Sigmoid colon (tissue), 4 donors: ENCODE data around the gene CCNY.
"Not testable (repeated sequence)": the region's sequence is repeated elsewhere in the genome, so short reads cannot be mapped to it uniquely, and the experiment has no call there.

Experiments
- EP300 ChIP-seq, 4 donors: sonication (generic); formaldehyde crosslinking; IDR thresholded peaks; one replicate each; pipeline ENCODE4 v1.6.1; 2017; ENCODE audit warnings: antibody characterized with exemption in 4 of 4
- TF ChIP-seq, protein P1 (sequence below), 4 experiments: fragments of 450-650 bp in 3 of 4; fragments of 200-600 bp in 1 of 4; IDR thresholded peaks; one replicate each; pipeline ENCODE4 v1.5.1; 2016 to 2019; ENCODE audit warnings: antibody characterized with exemption in 4 of 4, mild to moderate bottlenecking in 3 of 4, moderate library complexity in 2 of 4

DNA sequence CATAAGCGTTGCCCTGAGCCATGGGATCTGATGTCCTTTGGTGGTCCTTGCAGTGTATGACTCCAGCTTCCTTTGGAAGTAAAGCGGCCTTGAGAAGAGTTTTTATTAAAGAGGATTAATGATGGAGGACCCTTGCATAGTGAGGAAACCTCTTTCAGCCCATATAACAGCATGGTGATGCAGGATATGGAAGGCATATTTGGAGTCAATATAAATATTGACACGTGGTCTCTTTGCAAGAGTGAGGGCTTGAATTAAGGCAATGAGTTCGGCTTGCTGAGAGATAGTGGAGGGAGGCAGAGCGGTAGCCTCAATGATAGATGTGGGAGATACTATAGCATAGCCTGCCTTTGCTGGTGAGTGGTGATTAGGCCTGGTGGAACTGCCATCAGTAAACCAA is 67.2 kb downstream of the CCNY start:
- TF ChIP-seq EP300 (IDR thresholded peaks at IDR 0.05): not testable (repeated sequence)
- TF ChIP-seq, protein P1, sequence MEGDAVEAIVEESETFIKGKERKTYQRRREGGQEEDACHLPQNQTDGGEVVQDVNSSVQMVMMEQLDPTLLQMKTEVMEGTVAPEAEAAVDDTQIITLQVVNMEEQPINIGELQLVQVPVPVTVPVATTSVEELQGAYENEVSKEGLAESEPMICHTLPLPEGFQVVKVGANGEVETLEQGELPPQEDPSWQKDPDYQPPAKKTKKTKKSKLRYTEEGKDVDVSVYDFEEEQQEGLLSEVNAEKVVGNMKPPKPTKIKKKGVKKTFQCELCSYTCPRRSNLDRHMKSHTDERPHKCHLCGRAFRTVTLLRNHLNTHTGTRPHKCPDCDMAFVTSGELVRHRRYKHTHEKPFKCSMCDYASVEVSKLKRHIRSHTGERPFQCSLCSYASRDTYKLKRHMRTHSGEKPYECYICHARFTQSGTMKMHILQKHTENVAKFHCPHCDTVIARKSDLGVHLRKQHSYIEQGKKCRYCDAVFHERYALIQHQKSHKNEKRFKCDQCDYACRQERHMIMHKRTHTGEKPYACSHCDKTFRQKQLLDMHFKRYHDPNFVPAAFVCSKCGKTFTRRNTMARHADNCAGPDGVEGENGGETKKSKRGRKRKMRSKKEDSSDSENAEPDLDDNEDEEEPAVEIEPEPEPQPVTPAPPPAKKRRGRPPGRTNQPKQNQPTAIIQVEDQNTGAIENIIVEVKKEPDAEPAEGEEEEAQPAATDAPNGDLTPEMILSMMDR (IDR thresholded peaks at IDR 0.05): not testable (repeated sequence)
